Left renal cortex interstitium (tissue), 4 donors: Measurements from ENCODE around the gene SPACA6. TPM values are rescaled to one million over a fixed set of nuclear protein-coding genes. Genes with fewer than 3 reads are reported as not detected.

Source experiments
- DNase-seq, 4 donors: peaks; one replicate each; pipeline ENCODE4 v3.0.0-alpha.2; 2013; ENCODE audit warnings: low read depth in 4 of 4, low spot score in 2 of 4, missing footprints in 1 of 4
- polyA plus RNA-seq, 4 donors: library from polyadenylated mRNA; unstranded; fragments of 120-200 nt; gene quantifications; one replicate each; pipeline ENCODE4 v1.2.1, GENCODE V29; 2013; ENCODE audit not compliant: insufficient read length in 4 of 4

Gene SPACA6
- polyA plus RNA-seq, 4 donors: 12.2 to 31.1 (median 21.8) TPM

GRCh38 chr19:51703575-51704515, 10.7 kb downstream of the SPACA6 start:
- peak in 3 of 4 donors; percentile 81 to 88 (median 88) for DNase-seq

- DNase-seq: no peak
Measured at GRCh38 chr19:51704626-51705025, 11.5 kb downstream of the SPACA6 start.

GRCh38 chr19:51706296-51706695, 13.2 kb downstream of the SPACA6 start:
- no peak for DNase-seq

GRCh38 chr19:51706885-51707284, 13.8 kb downstream of the SPACA6 start:
- DNase-seq: no peak

- no peak for DNase-seq
Measured at GRCh38 chr19:51708811-51709210, 15.7 kb downstream of the SPACA6 start.

- DNase-seq: no peak
Measured at GRCh38 chr19:51709575-51709974, 16.4 kb downstream of the SPACA6 start.

- DNase-seq: no peak
Measured at GRCh38 chr19:51710163-51710562, 17.0 kb downstream of the SPACA6 start.

- DNase-seq: no peak
Measured at GRCh38 chr19:51711702-51712101, 18.6 kb downstream of the SPACA6 start.

GRCh38 chr19:51712461-51713081, 19.4 kb downstream of the SPACA6 start:
- DNase-seq: no peak

GRCh38 chr19:51713319-51714285, 20.5 kb downstream of the SPACA6 start:
- DNase-seq: no peak

GRCh38 chr19:51714848-51715247, 21.7 kb downstream of the SPACA6 start:
- no peak for DNase-seq

- DNase-seq: no peak
Measured at GRCh38 chr19:51715850-51716249, 22.7 kb downstream of the SPACA6 start.

- no peak for DNase-seq
Measured at GRCh38 chr19:51716925-51717324, 23.8 kb downstream of the SPACA6 start.

- DNase-seq: no peak
Measured at GRCh38 chr19:51719251-51719988, 26.3 kb downstream of the SPACA6 start.

- DNase-seq: no peak
Measured at GRCh38 chr19:51721905-51722304, 28.8 kb downstream of the SPACA6 start.

GRCh38 chr19:51722492-51722891, 29.4 kb downstream of the SPACA6 start:
- no peak for DNase-seq

GRCh38 chr19:51724543-51724942, 31.4 kb downstream of the SPACA6 start:
- DNase-seq: no peak

GRCh38 chr19:51726049-51726448, 32.9 kb downstream of the SPACA6 start:
- DNase-seq: no peak

- no peak for DNase-seq
Measured at GRCh38 chr19:51727349-51727880, 34.3 kb downstream of the SPACA6 start.

GRCh38 chr19:51729781-51730180, 36.7 kb downstream of the SPACA6 start:
- DNase-seq: no peak
